ENCODE results near the gene DNPH1. TPM values are rescaled to one million over a fixed set of nuclear protein-coding genes. Genes with fewer than 3 reads are reported as not detected.

DNPH1 gene
- total and polyA plus RNA-seq, 9 of the 15 experiments (the other 6 are each of a cell fraction or from before 2014, with no cell fraction given) = 7.3 to 300 (median 68.7) TPM

GRCh38 chr6:43176423-43176786, 52.9 kb downstream of the DNPH1 start:
- in situ Hi-C loops (cut with MboI) = no loop called here

More at GRCh38 chr6:43176423-43176786, 52.9 kb downstream of the DNPH1 start:
- Histone ChIP-seq H3K9me3 (replicated peaks; ENCODE audit: control insufficient read depth, insufficient read depth, low read depth, low read length) (no peaks in the 10 kb centered on the region), H3K9ac (ENCODE audit: insufficient read depth in 1 of 2, low read depth in 2 of 2, low read length in 2 of 2) (peak overlapping the region in 1 of 2 experiments; percentile 47; a peak in 2 of 4 replicates), H3K36me3 (ENCODE audit: control insufficient read depth, insufficient read depth, low read length) (peaks cover 65% of the 10 kb centered on the region), H3K4me3 (no peak overlapping the region), H3K9me1 (ENCODE audit: control insufficient read depth, insufficient read depth, low read length) (peaks cover 6% of the 10 kb centered on the region), H3K4me1 (replicated peaks in 1 of 2; ENCODE audit: control insufficient read depth in 2 of 2, insufficient read depth in 2 of 2, low read length in 2 of 2) (peaks cover 42 to 55% of the 10 kb centered on the region in 2 experiments), H3K4me2 (ENCODE audit: insufficient read depth, low read length) (no peak overlapping the region), H2AFZ (ENCODE audit: low read depth, low read length) (no peak overlapping the region), H3K27me3 (ENCODE audit: control insufficient read depth in 2 of 2, insufficient read depth in 2 of 2, low read length in 2 of 2) (no peaks in the 10 kb centered on the region), H4K20me1 (replicated peaks; ENCODE audit: control insufficient read depth, insufficient read depth, low read length) (peaks cover 32% of the 10 kb centered on the region), H3K79me2 (ENCODE audit: control insufficient read depth, insufficient read depth, low read length) (peaks cover 40% of the 10 kb centered on the region), H3K27ac (ENCODE audit: extremely low read depth, low read depth, low read length) (no peak overlapping the region)
- no peak for TF ChIP-seq ZNF707 (CRISPR knock-in tag; conservative IDR thresholded peaks at IDR 0.05)
- peak; percentile 45; the same call in 1 of the 2 replicates for TF ChIP-seq RBFOX2 (IDR thresholded peaks at IDR 0.05; ENCODE audit: low read depth, low read length)
- no peak for TF ChIP-seq NUFIP1 (IDR thresholded peaks at IDR 0.05; ENCODE audit: partially characterized antibody)
- no peak for TF ChIP-seq RBM25 (IDR thresholded peaks at IDR 0.05; ENCODE audit: low read depth, low read length, severe bottlenecking)
- no peak for TF ChIP-seq MECOM (CRISPR knock-in tag; IDR thresholded peaks at IDR 0.05)
- no peak for TF ChIP-seq BCLAF1 (IDR thresholded peaks at IDR 0.05; ENCODE audit: borderline replicate concordance in 1 of 2, control insufficient read depth in 1 of 2, low read depth in 2 of 2, low read length in 1 of 2)
- TF ChIP-seq ZFP1 (CRISPR knock-in tag; IDR thresholded peaks at IDR 0.05) = no peak
- 0 out of 2 replicates have a peak, but pooled peaks have one; percentile 20 for TF ChIP-seq POLR2G (IDR thresholded peaks at IDR 0.05; ENCODE audit: low read depth, low read length)
- TF ChIP-seq SRSF9 (IDR thresholded peaks at IDR 0.05; ENCODE audit: borderline replicate concordance, low read depth, low read length) = no peak
- TF ChIP-seq NCOA2 (IDR thresholded peaks at IDR 0.05; ENCODE audit: partially characterized antibody in 2 of 2) = no peak
- TF ChIP-seq ZNF583 (CRISPR knock-in tag; IDR thresholded peaks at IDR 0.05) = no peak
- no peak for TF ChIP-seq MCM3 (IDR thresholded peaks at IDR 0.05)
- no peak for FAIRE-seq
- ChIA-PET CTCF (ENCODE audit: low intra/inter-chr PET ratio) (no interaction called here), POLR2A (interaction anchor here (0.6 kb wide), 1 partner anchor 334 kb away, joined by 4 read pairs; the partner anchor contains the start of gene LRRC73)
- BruUV-seq (replicated peaks) = no TSS peak
- WGBS (ENCODE audit: insufficient coverage, low coverage, missing lambda C conversion rate) = 93% methylated on average over 6 of the region's 6 CpGs
- no peak for DNase-seq (ENCODE audit: extremely low read depth in 1 of 4, low spot score in 3 of 4)
- intact Hi-C loops (cut with micrococcal nuclease) = no loop called here
- no peak for ATAC-seq
